GM19467 (cell line): ENCODE measurements around the gene MFN2.
"Not testable (repeated sequence)": the region's sequence is repeated elsewhere in the genome, so short reads cannot be mapped to it uniquely, and the experiment has no call there.

ENCODE experiments used
- ATAC-seq: cut with Tn5 transposase; IDR thresholded peaks from one replicate; pipeline ENCODE4 v1.9.1; 2021; ENCODE audit warnings: mild to moderate bottlenecking, moderate library complexity; ENCODE audit not compliant: unreplicated experiment

The MFN2 gene

DNA sequence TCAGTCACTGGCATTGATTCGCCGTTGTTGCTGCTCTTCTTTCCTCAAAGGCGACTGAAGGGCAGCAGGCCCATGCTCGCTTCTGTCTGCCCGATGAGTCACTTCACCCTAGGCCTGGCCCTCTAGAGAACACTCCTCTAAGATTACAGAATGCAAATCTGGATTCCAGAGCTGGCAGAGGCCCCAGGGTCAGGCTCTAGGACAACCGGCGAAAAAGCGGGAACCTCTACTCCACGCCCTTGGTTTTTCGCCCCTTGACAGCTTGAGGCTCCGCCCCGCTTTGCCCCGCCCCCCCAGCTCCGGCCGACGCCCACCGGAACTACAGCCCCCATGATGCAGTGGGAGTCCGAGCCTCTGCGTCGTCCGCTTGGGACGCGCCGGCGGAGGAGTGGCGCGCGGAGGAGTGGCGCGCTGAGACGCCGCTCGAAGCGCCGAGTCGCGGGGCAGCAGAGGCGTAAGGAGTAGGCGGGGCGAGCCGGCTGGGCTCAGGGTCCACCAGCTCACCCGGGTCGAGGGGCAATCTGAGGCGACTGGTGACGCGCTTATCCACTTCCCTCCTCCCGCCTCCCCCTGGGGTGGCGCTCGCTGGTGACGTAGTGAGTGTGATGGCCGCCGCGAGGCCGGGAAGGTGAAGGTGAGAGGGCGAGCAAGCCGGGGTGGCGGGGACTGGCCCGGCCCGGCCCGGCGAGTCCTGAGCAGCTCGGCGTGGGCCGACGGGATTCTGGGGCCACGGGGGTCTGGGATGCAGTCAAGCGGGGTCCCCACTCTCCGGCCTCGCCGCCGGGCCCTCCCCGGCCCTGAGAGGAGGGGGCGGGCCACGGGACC is at the start of gene MFN2:
Gene MFN2 (plus strand): TSS at position 594 of the 825 bp plus-strand sequence. CDS start 8,725 bp downstream, outside the sequence.
- peak; percentile 91 for ATAC-seq

DNA sequence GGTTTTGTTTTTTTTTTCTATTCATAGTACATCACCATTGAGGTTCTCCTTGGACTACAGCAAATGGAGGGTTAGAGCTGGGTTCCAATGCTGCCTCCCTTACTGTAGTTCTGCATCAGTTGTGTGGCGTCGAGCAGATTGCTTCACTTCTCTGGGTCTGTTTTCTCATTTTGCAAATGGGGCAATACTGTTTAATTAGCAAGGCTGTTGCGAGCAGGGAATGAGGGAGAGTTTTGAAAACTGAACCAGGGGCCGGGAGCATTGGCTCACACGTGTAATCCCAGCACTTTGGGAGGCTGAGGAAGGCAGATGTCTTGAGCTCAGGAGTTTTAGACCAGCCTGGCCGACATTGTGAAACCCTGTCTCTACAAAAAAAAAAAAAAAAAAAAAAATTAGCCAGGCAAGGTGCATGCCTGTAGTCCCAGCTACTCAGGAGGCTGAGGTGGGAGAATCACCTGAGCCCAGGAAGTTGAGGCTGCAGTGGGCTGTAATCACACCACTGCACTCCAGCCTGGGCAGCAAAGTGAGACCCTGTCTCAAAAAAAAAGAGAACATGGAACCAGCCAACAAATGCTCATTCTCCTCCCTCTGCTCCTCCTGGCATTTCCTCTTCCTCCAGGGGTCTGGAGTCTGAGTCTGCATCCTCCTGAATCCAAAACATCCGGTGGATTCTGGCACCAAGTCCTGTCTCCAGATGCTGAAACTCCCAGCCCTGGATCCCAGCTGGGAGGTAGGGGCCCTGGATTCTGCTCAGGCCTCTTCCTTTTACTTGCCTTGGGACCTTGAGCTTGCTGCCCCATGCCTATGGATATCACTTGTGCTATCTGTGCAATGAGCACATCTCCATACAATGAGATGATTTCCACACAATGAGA is 49.4 kb upstream of the MFN2 start:
- no peak for ATAC-seq

DNA sequence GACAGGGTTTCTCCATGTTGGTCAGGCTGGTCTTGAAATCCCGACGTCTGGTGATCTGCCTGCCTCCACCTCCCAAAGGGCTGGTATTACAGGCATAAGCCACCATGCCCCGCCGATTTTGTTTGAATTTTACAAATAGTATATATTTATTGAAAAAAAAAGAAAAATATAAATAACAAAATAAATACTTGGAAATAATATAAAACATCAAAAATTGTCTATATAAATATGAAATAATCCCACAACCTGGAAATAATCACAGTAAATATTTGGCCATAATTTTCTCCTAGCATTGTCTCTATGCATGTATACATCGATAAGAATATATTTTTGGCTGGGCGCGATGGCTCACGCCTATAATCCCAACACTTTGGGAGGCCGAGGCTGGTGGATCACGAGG is 48.4 kb upstream of the MFN2 start:
- ATAC-seq = no peak

DNA sequence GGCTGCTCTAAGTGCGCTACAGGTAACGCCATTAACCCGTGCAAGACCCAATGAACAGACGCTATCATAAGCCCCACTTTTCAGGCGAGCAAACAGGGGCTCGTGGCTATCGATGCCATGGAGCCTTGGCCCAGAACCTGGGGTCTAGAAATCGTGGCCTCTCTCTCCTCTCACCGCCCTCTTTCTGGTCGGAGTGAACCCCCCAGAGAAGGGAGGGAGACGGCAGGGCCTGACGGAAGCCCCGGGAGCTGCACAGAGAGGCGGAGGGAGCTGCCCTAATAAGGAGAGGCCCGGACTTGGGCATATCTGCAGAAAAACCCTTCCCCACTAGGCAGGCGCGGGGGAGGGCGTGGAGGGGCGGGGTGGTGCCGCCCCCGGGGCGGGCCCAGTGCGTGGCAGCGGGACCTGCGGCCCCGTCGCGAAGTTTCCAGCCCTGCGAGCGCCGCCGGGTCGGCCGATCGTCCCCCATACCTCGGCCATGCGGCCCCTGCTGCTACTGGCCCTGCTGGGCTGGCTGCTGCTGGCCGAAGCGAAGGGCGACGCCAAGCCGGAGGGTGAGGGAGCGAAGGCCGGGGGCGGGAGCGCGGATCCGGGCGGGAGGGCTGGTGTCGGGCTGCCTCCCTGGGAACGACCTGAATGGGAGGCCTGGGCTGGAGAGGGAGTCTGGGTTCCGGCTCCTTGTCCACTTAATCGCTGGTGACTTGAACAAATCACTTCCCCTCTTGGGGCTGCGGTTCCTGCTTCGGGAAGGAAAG is 45.8 kb upstream of the MFN2 start, which contains the start of gene PLOD1:
Gene PLOD1 (plus strand): TSS at position 416 of the 755 bp plus-strand sequence. CDS start 63 bp downstream, at position 479.
- peak; percentile 77 for ATAC-seq

DNA sequence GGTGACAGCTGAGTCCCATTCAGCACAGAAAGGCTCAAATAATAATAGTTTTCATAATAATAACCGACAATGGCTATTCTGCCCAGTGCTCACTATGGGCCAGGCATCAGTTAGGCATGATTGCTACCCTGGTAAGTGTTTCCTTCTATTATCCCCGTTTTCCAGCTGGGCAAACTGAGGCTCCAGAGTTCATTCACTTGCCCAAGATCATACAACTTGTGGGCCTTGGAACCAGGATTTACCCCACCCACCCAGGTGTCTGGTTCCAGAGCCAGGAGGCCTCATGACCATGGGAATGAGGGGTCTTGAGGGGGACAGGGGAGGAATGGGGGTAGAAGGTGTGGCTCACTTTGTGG is 45.2 kb upstream of the MFN2 start:
- no peak for ATAC-seq

DNA sequence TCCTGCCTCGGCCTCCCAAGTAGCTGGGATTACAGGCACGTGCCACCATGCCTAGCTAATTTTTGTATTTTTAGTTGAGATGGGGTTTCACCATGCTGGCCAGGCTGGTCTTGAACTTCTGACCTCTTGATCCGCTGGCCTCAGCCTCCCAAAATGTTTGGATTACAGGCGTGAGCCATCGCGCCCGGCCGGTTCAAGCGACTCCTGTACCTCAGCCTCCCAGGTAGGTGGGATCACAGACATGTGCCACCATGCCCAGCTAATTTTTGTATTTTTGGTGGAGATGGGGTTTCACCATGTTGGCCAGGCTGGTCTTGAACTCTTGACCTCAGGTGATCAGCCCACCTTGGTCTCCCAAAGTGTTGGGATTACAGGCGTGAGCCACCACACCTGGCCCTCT is 44.5 kb upstream of the MFN2 start:
- ATAC-seq = not testable (repeated sequence)

DNA sequence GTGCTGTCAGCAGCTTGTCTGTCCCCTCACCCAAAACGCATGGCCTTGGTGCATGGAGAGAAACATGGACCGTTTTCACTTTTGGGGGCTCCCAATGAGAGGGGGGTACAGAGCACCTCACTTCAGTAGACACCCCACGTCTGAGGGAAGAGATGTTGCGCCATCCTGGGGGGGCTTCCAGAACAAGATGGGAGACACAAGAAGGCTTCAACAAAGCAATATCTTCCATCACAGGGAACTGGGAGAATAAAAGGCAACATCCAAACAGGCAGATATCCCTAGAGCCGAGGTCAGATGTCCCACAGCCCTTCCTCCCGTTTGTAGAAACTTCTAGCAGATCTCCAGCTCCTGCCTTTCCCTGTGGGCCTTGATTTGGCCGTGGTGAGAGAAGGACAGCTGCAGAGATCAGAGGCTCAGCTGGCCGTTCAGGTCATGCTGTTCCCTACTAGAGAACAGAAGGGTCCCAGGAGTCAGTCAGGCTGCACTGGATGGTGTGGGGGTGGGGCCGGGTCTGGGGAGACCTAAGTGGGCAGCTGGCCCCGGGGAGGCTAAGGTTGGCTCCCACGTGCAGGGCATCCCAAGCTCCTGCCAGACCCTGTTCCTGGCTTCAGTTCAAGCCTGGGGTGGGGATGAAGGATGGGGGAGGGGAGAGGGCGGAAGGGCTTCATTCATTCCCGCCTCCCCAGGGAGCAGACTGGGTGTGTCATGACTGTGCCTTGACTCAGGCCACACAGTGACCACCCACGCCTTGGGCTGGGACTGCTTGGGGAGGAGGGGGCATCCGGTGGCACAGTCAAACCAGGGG is 41.3 kb upstream of the MFN2 start:
- no peak for ATAC-seq

DNA sequence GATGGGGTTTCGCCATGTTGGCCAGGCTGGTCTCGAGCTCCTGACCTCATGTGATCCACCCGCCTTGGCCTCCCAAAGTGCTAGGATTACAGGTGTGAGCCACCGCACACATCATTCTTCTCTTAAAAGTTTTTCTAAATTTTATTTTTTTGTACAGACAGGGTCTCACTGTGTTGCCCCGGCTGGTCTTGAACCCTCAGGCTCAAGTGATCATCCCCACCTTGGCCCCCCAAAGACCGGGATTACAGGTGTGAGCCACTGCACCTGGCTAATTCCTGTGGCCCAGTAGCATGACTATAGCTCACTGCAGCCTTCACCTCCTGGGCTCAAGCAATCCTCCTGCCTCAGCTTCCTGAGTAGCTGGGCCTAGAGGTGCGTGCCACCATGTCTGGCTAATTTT is 40.5 kb upstream of the MFN2 start:
- ATAC-seq = not testable (repeated sequence)

DNA sequence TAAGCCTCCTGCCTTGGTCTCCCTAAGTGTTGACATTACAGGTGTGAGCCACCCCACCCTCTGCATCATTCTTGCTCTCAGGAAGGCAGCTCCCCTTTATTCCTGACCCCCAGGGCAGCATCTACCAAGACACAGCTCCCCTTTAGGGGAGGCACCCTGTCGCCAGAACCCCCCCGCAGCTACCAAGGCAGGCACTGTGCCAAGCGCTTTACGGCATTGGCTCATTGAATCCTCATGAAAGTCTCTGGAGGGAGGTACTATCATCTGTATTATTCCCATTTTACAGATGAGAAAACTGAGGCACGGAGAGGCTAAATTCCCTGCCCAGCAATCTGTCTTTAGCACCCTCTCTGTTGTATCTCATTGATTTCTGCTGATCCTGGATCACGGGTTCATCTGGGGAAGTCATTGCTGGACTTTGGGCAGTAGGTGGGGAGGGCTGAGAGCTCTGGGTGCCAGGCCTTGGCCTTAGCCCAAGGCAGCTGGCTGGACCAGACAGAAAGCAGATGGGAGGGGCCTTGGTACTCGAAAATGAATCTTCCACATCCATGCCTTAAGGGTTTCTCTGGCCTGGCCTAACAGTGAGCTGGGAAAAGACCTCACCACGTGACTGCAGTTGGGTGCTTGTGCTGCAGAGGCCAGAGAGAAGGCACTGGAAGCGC is 39.9 kb upstream of the MFN2 start:
- ATAC-seq = no peak

DNA sequence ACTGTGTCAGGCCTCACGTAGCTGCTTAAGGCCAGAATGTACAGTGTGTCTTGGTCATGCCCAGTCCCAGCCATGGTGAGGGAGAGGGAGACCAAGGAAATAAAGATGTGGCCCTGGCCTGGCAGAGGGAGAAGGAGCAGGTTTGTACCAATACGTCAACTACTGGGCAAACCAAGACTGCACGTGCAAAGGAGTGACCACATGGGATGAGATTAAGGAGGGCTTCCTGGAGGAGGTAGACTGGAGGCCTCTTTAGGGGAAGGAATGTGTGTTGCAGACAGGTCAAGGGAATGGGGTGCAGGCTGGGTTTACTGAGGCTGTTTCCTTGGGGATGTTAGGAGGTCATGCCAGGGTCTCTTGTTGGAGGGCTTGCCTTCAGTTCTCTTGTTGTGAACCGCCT is 38.0 kb upstream of the MFN2 start:
- no peak for ATAC-seq

DNA sequence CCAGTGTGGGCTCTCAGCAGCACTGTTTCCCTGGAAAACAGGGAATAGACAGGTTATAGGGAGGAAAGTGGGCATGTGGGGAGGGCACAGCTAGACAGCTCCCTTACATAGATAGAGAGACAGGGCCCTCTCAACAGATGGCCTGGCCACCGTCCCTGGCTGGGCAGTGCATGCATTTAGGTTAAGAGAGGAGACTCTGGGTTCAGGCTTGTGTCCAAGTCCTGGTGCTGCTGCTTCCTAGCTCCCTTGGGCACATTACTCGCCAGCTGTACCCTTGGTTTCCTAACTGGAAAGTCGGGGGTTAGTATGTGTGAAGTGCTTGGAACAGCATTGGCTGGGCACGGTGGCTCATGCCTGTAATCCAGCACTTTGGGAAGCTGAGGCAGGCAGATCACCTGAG is 36.6 kb upstream of the MFN2 start:
- no peak for ATAC-seq

DNA sequence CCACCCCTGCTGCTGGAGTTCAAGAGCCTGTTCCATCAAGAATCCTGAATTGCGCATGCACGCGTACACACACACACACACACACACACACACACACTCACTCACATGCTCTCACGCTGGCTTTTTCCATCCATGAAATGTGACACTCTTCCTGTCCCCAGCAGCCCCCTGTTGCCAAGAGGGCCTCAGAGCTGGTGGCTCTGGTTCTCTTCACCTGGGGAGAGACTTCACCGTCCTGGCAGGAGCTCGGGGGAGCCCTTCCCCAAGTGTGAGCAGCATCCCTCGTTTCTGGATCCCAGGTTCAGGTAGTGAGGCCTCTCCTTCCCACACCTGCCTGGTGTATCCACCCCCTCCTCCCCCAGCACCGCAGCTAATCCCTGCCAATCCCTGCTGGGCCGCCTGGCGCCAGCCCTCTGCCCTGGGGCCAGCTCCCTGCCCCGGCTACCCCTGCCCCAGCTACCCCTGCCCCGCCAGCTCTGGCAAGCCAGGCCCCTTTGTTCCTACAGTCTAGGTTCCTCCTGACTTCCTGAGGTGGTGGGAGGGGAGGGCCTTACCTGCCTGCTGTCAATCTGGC is 35.8 kb upstream of the MFN2 start:
- ATAC-seq = no peak

DNA sequence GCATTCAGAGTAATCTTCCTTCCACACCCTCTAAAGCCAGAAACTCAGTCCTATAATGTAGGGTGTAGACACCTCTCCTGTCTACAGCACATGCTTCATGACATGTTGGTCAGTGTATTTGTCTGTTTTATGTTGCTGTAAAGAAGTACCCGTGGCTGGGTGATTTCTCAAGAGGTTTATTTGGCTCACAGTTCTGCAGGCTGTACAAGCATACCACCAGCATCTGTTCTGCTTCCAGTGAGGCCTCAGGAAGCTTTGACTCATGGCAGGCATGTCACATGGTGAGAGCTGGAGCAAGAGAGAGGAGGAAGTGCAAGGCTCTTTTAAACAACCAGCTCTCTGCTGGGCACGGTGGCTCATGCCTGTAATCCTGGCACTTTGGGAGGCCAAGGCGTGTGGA is 33.6 kb upstream of the MFN2 start:
- ATAC-seq = no peak

DNA sequence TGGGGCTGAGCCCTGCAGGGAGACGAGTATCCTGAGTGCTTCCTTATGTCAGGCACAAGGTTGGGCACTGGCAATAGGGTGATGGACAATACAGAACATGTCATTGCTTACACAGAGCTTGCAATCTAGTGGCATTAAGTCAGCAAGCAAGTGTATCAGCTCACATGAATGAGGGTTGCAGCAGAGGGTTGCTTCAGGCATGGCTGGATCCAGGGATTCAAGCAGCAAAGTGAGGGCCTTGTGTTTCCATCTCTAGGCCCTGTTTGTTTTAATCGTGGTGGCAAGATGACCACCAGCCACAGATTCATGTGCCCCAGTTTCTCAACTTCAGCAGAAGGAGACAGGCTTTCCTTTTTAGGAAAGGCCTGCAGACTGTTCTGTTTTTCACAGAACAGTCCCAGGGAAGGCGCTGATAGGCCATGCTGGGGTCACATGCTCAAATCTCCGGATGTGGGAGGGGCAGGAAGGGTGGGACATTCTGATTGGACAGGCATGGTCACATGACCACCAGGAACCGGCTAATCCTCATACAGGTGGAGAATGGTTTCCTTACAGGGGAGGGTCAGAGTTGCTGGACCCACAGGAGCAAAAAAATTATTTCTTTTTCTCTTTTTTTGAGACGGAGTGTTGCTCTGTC is 31.3 kb upstream of the MFN2 start:
- no peak for ATAC-seq

DNA sequence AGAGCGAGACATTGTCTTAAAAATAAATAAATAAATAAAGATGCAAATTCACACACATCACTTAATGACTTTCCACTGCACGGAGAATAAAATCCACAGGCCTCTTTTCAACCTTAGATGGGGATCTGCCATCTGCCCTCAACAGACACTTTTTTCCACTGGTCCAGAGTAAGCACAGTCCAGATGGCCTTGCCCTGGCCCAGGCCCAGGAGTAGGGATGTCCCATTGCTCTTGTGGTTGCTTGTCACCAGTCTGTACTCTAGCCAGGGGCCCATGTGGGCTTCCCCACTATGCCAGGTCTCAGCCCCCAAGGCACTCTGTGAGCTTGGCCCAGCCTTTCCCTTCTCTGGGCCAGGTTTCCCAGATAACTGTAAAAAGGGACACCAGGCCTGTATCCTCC is 28.3 kb upstream of the MFN2 start:
- ATAC-seq = no peak

DNA sequence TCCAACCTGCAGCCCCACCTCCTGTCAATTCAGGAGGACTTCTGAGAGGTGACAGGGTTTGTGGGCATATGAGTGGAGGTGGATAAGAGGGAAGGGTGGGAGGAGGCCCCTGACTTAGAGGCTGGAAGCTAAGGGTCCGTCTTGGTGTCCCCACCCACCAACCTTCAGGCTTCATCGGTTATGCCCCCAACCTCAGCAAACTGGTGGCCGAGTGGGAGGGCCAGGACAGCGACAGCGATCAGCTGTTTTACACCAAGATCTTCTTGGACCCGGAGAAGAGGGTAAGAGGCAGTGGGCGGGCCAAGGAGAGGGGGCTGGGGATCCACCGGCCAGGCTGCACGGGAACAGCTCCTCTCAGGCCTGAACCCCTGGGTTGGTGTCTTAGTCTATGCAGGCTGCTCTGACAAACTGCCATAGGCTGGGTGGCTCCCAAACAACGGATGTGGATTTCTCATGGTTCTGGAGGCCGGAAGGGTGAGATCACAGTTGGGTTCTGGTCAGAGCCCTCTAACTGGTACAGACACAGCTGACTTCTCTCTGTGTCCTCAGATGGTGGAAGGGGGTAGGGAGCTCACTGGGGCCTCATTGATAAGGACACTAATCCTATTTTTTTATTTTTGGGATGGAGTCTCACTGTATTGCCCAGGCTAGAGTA is 27.7 kb upstream of the MFN2 start:
- no peak for ATAC-seq

DNA sequence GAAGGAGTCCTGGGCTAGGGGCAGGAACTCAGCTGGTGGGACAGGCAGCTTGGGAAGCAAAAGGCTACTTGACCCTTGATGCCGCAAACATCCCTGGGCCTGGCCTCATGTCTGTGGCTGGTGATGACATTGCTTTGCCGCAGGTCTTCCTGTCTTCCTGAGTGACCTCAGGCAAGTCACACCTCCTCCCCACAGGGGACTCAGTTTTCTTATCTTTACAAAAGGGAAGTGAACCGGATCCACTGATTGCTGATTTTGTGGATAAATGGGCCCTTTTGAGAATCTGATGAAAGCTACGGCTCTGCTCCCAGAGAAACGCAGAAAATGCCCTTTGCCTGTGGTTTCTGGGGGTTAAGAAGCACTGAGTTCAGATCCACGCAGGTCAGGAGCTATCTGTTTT is 25.0 kb upstream of the MFN2 start:
- no peak for ATAC-seq

DNA sequence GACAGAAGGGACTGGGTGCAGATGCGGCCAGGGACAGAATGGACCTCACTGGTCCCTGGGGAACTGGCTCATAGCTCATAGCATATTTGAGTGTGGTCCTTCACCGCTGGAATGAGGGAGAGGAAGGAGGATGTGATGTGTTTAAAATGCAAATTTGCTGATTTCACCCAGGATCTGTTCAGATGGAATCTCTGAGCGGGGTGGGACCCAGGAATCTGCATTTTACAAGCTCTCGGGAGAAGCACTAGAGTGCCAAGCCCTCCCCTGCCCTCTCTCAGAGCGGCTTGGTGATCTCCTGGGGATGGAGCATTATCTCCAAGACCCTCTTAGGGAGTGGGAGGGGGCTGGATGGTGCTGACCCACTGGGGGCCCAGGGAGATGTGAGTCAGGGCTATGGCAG is 22.8 kb upstream of the MFN2 start:
- ATAC-seq = no peak

DNA sequence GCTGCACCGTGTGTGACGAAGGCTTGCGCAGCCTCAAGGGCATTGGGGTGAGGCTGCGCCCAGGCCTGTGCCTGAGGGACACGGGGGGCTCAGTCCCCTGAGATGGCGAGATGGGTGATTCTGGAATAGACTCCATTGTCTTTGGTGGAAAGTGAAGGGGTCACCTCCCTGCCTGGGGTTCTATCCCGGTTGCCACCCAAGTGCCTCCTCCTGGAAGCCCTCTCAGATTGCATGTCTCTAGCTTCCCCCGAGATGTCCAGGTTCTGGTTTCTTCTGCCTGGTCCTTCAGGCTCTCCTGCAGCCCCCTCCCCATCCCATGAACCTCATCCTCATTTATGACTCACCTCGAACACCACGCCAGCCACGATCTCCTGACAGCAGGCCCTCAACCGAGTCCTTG is 22.3 kb upstream of the MFN2 start:
- ATAC-seq = no peak
